HUES64 (cell line): Measurements from ENCODE around the gene GALNTL6.
"Not testable (repeated sequence)": the region's sequence is repeated elsewhere in the genome, so short reads cannot be mapped to it uniquely, and the experiment has no call there.

Experiments used
- H3K27ac ChIP-seq: 2 replicates; pipeline ENCODE4 v1.7.0; 2013; ENCODE audit warnings: low read depth, low read length, inconsistent platforms
- H3K27me3 ChIP-seq: 2 replicates; pipeline ENCODE4 v1.6.1; 2013; ENCODE audit warnings: mild to moderate bottlenecking, low read length; ENCODE audit not compliant: insufficient read depth
- H3K36me3 ChIP-seq: 2 replicates; pipeline ENCODE4 v1.6.1; 2013; ENCODE audit warnings: mild to moderate bottlenecking, low read length; ENCODE audit not compliant: insufficient read depth
- H3K4me1 ChIP-seq: 2 replicates; pipeline ENCODE4 v1.6.1; 2013; ENCODE audit warnings: mild to moderate bottlenecking, low read length, moderate library complexity; ENCODE audit not compliant: insufficient read depth
- H3K4me3 ChIP-seq: 2 replicates; pipeline ENCODE4 v1.5.1; 2013; ENCODE audit warnings: mild to moderate bottlenecking, low read length, moderate library complexity
- H3K9ac ChIP-seq: 2 replicates; pipeline ENCODE4 v1.6.1; 2013; ENCODE audit warnings: mild to moderate bottlenecking, low read depth, low read length
- H3K9me3 ChIP-seq: 2 replicates; pipeline ENCODE4 v1.6.1; 2013; ENCODE audit warnings: low read depth, low read length; ENCODE audit not compliant: insufficient read depth
- WGBS: fragments of 150-250, 120-280 bp; methylation state at CpG from one replicate; pipeline ENCODE4 v1.1.7; 2013; ENCODE audit warnings: missing lambda C conversion rate; 5-methylcytosine and 5-hydroxymethylcytosine counted together

GALNTL6 gene

GRCh38 chr4:172962564-172963353 is 1149.6 kb downstream of the GALNTL6 start:
- Histone ChIP-seq H3K9me3 (no peaks in the 10 kb centered on the region), H3K36me3 (no peaks in the 10 kb centered on the region), H3K9ac (no peak overlapping the region), H3K27ac (no peak overlapping the region), H3K4me1 (no peaks in the 10 kb centered on the region), H3K4me3 (no peak overlapping the region), H3K27me3 (no peaks in the 10 kb centered on the region)
- 93% methylated on average over 10 of the region's 10 CpGs for WGBS

DNA sequence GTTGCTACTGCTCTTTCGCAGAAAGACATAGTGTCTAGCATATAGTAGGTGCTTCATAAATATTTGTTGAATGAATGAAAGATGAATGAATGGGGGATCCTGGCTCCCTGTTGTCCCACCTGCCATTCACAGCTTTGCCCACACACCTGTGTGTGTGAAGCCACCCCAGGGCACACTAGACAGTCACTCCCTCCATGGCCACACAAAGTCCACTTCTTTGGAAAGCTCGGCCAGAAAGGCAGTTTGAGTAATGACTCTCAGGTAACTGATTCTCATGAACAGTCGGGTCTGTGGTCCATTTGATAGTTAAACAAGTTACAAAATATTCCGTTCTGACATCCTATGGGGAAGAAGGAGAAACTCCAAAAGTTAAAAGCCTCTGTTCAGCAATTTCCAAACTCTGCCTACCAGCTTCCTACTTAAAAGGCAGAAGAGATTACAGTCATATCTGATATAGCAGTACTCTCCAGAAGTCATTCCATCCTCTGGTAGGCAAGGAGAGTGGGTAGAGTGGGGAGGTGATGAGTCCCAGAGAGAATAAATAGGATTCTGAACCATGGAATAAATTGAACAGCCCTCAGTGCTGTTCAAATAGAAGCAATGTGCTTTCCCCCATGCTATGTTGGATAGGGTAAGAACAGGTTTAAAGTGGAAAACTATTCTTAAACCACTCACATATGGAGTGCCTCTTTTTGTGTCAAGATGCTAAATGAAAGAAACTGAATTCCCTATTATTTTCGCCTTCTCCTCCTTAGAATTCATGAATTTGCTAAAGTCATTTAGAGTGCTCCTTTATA is 1150.5 kb downstream of the GALNTL6 start:
- H3K27me3 ChIP-seq, result no peaks in the 10 kb centered on the region
- WGBS, result 91% methylated on average over 5 of the region's 5 CpGs
- H3K27ac ChIP-seq, result no peak overlapping the region
- no peak overlapping the region for H3K9ac ChIP-seq
- no peaks in the 10 kb centered on the region for H3K36me3 ChIP-seq
- no peaks in the 10 kb centered on the region for H3K4me1 ChIP-seq
- H3K9me3 ChIP-seq, result 0 out of 2 replicates have a peak, but pooled peaks cover under 1% of the 10 kb centered on the region
- H3K4me3 ChIP-seq, result no peak overlapping the region

GRCh38 chr4:172970189-172970588 is 1157.0 kb downstream of the GALNTL6 start:
- not testable (repeated sequence) for H3K27me3 ChIP-seq, H3K9ac ChIP-seq, H3K4me3 ChIP-seq, H3K27ac ChIP-seq, H3K4me1 ChIP-seq, H3K36me3 ChIP-seq
- peaks cover 17% of the 10 kb centered on the region for H3K9me3 ChIP-seq
- 90% methylated on average over 4 of the region's 4 CpGs for WGBS

GRCh38 chr4:172974586-172974985 is 1161.4 kb downstream of the GALNTL6 start:
- Histone ChIP-seq H3K27ac (no peak overlapping the region), H3K9ac (no peak overlapping the region), H3K27me3 (no peaks in the 10 kb centered on the region), H3K36me3 (no peaks in the 10 kb centered on the region), H3K4me1 (no peaks in the 10 kb centered on the region), H3K4me3 (no peak overlapping the region), H3K9me3 (peaks cover 9% of the 10 kb centered on the region)
- WGBS, result 92% methylated on average over 7 of the region's 7 CpGs

DNA sequence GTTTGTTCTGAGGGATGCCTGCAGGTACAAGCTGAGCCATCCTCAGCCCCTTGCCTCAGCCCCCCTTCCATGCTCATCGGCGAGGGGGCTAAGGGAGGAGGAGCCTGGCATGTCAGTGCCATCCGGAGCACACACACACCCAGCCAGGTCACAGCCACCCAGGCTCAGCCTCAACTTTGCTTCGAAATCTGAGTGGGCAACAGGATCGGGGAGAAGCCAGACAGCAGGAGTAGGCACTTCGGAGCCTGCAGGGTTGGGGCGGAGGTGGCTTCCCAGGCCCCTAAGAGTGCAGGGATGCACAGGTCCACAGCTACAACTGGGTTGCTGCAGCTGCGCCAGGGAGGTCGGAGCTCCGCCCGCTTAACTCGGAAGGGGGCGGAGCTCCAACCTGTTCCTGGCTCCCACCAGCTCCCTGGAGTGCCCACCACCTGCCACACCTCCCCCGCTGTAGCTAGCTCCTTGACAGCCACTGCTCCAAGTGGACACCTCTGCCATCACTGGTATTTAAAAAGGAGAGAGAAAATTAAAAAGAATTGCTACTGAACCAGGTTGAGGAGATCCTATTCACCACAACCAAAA is 1162.5 kb downstream of the GALNTL6 start:
- Histone ChIP-seq H3K4me1 (no peaks in the 10 kb centered on the region), H3K4me3 (no peak overlapping the region), H3K27ac (no peak overlapping the region), H3K27me3 (no peaks in the 10 kb centered on the region), H3K36me3 (no peaks in the 10 kb centered on the region), H3K9me3 (0 out of 2 replicates have a peak, but pooled peaks cover 2% of the 10 kb centered on the region), H3K9ac (no peak overlapping the region)
- 92% methylated on average over 14 of the region's 14 CpGs for WGBS

DNA sequence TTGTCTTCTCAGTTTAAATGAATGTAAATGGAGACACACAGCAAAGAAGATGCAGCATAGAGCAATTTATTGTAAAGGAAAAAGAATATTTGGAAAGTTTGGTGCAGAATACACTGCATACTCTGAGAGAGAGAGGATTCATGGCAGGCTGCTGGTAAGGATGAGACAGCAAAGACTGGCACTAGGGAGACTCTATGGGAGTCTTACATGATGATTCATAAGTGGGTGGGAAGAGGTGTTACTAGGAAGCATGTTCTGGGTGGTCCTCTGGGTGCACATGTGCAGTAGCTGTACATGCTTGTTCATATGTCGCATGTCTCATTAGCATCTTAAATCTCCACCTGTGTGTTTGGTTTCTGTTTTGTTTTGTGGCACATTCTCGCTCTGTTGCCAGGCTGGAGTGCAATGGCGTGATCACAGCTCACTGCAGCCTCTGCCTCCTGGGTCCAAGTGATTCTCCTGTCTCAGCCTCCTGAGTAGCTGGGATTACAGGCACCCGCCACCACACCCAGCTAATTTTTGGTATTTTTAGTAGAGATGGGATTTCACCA is 1164.4 kb downstream of the GALNTL6 start:
- H3K4me1 ChIP-seq, H3K36me3 ChIP-seq, H3K27me3 ChIP-seq, H3K9me3 ChIP-seq, H3K4me3 ChIP-seq, H3K27ac ChIP-seq, H3K9ac ChIP-seq: not testable (repeated sequence)
- WGBS, result 97% methylated on average over 4 of the region's 4 CpGs

DNA sequence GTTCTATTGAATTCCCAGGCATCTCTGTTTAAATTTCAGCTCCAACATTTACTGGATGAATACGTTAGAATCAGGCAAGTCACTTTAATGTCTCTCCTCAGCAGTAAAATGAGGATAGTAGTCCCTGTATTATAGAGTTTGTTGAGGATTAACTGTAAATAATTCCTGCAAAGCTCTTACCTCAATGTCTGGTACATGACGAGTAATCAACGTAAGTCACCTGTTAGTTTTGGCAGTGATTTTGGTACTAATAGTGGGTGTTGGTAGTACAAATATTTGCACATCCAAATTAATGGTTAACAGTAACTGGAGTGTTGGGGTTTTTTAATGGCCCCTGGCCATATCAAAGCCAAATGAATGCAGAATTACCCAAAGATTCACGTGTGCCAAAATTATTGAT is 1165.6 kb downstream of the GALNTL6 start:
- H3K36me3 ChIP-seq, result no peaks in the 10 kb centered on the region
- no peak overlapping the region for H3K27ac ChIP-seq
- peaks cover 2% of the 10 kb centered on the region for H3K4me1 ChIP-seq
- H3K9ac ChIP-seq, result no peak overlapping the region
- H3K27me3 ChIP-seq, result no peaks in the 10 kb centered on the region
- H3K9me3 ChIP-seq, result peaks cover 5% of the 10 kb centered on the region; the same call in 1 of the 2 replicates
- H3K4me3 ChIP-seq, result no peak overlapping the region
- 95% methylated on average over 4 of the region's 4 CpGs for WGBS

DNA sequence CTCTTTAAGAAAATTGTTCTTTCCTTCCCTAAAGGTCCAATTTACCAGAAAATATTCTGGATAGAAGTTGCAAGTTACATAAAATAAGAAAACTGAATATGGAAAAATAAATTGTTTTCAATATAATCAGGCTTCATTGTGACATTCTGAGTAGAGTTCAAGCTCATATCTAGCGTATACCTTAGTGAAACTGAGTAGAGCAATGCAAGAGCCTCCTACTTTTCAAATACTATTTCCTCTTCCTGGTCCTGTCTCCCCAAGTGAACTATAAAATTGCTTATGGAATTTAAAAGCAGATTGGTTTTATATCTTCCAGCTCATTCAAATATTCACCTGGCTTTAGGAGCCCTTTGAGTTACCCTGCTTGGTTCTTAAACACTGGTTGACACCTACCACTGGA is 1166.1 kb downstream of the GALNTL6 start:
- H3K27me3 ChIP-seq, result no peaks in the 10 kb centered on the region
- no peak overlapping the region for H3K4me3 ChIP-seq
- WGBS, result 100% methylated on average over 1 of the region's 1 CpG
- H3K36me3 ChIP-seq, result no peaks in the 10 kb centered on the region
- no peak overlapping the region for H3K27ac ChIP-seq
- H3K9ac ChIP-seq, result no peak overlapping the region
- peaks cover 5% of the 10 kb centered on the region; the same call in 1 of the 2 replicates for H3K9me3 ChIP-seq
- H3K4me1 ChIP-seq, result peaks cover 6% of the 10 kb centered on the region

DNA sequence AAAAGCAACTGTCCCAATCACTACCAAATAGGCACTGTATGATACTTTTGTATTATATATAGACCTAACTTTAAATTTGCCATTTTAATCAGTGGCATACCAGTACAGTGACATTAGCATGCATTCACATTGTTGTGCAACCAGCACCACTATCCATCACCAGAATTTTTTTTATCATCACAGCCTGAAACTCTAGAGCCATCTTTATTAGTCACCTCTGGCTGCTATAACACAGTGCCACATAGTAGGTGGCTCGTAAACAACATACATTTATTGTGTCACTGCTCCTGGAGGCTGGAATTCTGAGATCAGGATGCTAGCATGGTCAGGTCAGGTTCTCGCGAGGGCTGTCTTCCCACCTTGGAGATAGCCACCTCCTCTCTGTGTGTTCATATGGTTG is 1167.0 kb downstream of the GALNTL6 start:
- Histone ChIP-seq H3K9me3 (peaks cover 5% of the 10 kb centered on the region; the same call in 1 of the 2 replicates), H3K27me3 (no peaks in the 10 kb centered on the region), H3K4me1 (peaks cover 7% of the 10 kb centered on the region), H3K9ac (no peak overlapping the region), H3K27ac (no peak overlapping the region), H3K4me3 (no peak overlapping the region), H3K36me3 (no peaks in the 10 kb centered on the region)
- WGBS, result 85% methylated on average over 3 of the region's 3 CpGs

GRCh38 chr4:172982151-172982590 is 1169.0 kb downstream of the GALNTL6 start:
- H3K27ac ChIP-seq, result no peak overlapping the region
- no peak overlapping the region for H3K9ac ChIP-seq
- peaks cover 23% of the 10 kb centered on the region for H3K4me1 ChIP-seq

DNA sequence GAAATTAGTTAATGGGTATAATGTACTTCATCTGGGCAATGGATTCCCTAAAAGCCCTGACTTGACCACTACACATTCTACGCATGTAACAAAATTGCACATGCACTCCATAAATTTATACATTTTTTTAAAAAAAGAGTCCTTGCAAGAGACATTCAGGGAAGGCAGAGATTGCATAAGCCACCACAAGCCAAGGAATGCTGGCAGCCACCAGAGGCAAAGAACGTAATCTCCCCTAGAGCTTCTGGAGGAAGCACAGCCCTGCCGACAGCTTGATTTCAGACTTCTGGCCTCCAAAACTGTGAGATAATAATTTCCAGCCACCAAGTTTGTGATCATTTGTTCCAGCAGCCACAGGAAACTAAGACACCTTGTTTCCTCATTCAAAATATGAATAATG is 1169.8 kb downstream of the GALNTL6 start:
- Histone ChIP-seq H3K9ac (no peak overlapping the region), H3K27me3 (no peaks in the 10 kb centered on the region), H3K4me1 (peaks cover 23% of the 10 kb centered on the region), H3K36me3 (no peaks in the 10 kb centered on the region), H3K9me3 (peaks cover 5% of the 10 kb centered on the region; the same call in 1 of the 2 replicates), H3K4me3 (no peak overlapping the region), H3K27ac (no peak overlapping the region)
- WGBS, result 98% methylated on average over 3 of the region's 3 CpGs

More at GRCh38 chr4:172982151-172982590, 1169.0 kb downstream of the GALNTL6 start:
- peaks cover 5% of the 10 kb centered on the region; the same call in 1 of the 2 replicates for H3K9me3 ChIP-seq
- no peaks in the 10 kb centered on the region for H3K36me3 ChIP-seq
- H3K27me3 ChIP-seq, result no peaks in the 10 kb centered on the region
- no peak overlapping the region for H3K4me3 ChIP-seq
- WGBS, result 86% methylated on average over 2 of the region's 2 CpGs
